ENCODE measurements around the gene PRKN. TPM values are rescaled to one million over a fixed set of nuclear protein-coding genes. Genes with fewer than 3 reads are reported as not detected.

Gene PRKN
- total and polyA plus RNA-seq, 2 experiments from 2014 or later: 0.10 to 0.84 TPM

- TF ChIP-seq, protein P1, sequence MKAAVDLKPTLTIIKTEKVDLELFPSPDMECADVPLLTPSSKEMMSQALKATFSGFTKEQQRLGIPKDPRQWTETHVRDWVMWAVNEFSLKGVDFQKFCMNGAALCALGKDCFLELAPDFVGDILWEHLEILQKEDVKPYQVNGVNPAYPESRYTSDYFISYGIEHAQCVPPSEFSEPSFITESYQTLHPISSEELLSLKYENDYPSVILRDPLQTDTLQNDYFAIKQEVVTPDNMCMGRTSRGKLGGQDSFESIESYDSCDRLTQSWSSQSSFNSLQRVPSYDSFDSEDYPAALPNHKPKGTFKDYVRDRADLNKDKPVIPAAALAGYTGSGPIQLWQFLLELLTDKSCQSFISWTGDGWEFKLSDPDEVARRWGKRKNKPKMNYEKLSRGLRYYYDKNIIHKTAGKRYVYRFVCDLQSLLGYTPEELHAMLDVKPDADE (IDR thresholded peaks at IDR 0.05): no peak
- TF ChIP-seq EZH2phosphoT487 (IDR thresholded peaks at IDR 0.05; ENCODE audit: unreplicated experiment) (no peak), REST (IDR thresholded peaks at IDR 0.05; ENCODE audit: unreplicated experiment) (no peak), CREB1 (CRISPR knock-in tag; IDR thresholded peaks at IDR 0.05; ENCODE audit: low read depth) (no peak), EZH2 (IDR thresholded peaks at IDR 0.05; ENCODE audit: low read depth, unreplicated experiment) (no peak), STAT1 (IDR thresholded peaks at IDR 0.05; ENCODE audit: unreplicated experiment) (no peak), POLR2AphosphoS5 (IDR thresholded peaks at IDR 0.05; ENCODE audit: low read depth) (no peak)
- TF ChIP-seq, protein P2, sequence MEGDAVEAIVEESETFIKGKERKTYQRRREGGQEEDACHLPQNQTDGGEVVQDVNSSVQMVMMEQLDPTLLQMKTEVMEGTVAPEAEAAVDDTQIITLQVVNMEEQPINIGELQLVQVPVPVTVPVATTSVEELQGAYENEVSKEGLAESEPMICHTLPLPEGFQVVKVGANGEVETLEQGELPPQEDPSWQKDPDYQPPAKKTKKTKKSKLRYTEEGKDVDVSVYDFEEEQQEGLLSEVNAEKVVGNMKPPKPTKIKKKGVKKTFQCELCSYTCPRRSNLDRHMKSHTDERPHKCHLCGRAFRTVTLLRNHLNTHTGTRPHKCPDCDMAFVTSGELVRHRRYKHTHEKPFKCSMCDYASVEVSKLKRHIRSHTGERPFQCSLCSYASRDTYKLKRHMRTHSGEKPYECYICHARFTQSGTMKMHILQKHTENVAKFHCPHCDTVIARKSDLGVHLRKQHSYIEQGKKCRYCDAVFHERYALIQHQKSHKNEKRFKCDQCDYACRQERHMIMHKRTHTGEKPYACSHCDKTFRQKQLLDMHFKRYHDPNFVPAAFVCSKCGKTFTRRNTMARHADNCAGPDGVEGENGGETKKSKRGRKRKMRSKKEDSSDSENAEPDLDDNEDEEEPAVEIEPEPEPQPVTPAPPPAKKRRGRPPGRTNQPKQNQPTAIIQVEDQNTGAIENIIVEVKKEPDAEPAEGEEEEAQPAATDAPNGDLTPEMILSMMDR (conservative IDR thresholded peaks at IDR 0.05; ENCODE audit: low read depth in 2 of 2): no peak
These were observed 663.9 kb downstream of the PRKN start (continued) for GRCh38 chr6:162063666-162064065.

DNA sequence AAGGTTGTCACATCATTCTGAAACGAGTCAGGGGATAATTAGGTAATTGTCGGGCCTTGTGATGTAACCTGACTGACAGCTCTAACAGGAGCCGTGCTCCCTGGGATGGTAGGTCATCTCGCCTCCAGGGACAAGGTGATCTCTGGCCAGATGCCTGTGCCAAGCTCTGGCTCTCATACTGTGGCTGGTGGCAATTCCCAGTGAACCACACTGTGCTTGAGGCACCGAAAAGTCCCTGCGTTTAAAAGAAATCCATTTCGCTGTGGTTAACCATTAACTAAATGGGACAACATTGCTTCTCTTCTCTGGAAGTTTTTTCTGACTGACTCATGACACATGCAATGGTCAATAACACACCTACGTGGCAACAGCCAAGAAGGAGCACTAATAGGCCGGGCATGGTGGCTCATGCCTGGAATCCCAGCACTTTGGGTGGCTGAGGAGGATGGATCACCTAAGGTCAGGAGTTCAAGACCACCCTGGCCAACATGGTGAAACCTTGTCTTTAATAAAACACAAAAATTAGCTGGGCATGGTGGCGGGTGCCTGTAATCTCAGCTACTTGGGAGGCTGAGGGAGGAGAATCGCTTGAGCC lies 669.2 kb downstream of the PRKN start:
- H3K4me3 Mint-ChIP-seq: no peak overlapping the region
- no peaks in the 10 kb centered on the region for H3K27me3 ChIP-seq (ENCODE audit: insufficient read depth)
- TF ChIP-seq REST (IDR thresholded peaks at IDR 0.05; ENCODE audit: unreplicated experiment) (no peak), POLR2AphosphoS5 (IDR thresholded peaks at IDR 0.05; ENCODE audit: low read depth) (no peak)

More for the DNA sequence above, 669.2 kb downstream of the PRKN start:
- Mint-ChIP-seq H3K4me1 (peaks cover 14% of the 10 kb centered on the region), H3K27me3 (ENCODE audit: insufficient read depth, low read depth, poor library complexity) (no peaks in the 10 kb centered on the region), H3K9me3 (no peaks in the 10 kb centered on the region), H3K36me3 (ENCODE audit: low read depth) (no peaks in the 10 kb centered on the region), H3K27ac (no peak overlapping the region)
- no peaks in the 10 kb centered on the region for H4K20me1 ChIP-seq (replicated peaks; ENCODE audit: insufficient read depth)
- no peak overlapping the region for H3K4me3 ChIP-seq
- no peak overlapping the region for H2AFZ ChIP-seq
- no peaks in the 10 kb centered on the region for H3K36me3 ChIP-seq (ENCODE audit: insufficient read depth)
- no peaks in the 10 kb centered on the region for H3K79me2 ChIP-seq (replicated peaks; ENCODE audit: insufficient read depth)
- ATAC-seq: no peak
- H3K9me2 ChIP-seq (ENCODE audit: insufficient read depth): no peaks in the 10 kb centered on the region
- no peak overlapping the region for H3K4me2 ChIP-seq
- H3F3A ChIP-seq (replicated peaks; ENCODE audit: low read depth): no peaks in the 10 kb centered on the region
- H3K4me1 ChIP-seq (ENCODE audit: insufficient read depth): no peaks in the 10 kb centered on the region
- H3K27ac ChIP-seq (ENCODE audit: low read depth): no peak overlapping the region
- DNase-seq (ENCODE audit: low spot score): no peak

Data from GM23338 (cell line).